Stimulated activated CD4-positive, alpha-beta T cell treated with anti-CD3 and anti-CD28 coated beads, Interleukin-15, amount 100 ng/mL, for 48 hours (primary cell): ENCODE results near the gene CCDC3.
"Not testable (repeated sequence)": the region's sequence is repeated elsewhere in the genome, so short reads cannot be mapped to it uniquely, and the experiment has no call there.

Source experiments
- DNase-seq, 2 donors: peaks; one replicate each; pipeline ENCODE4 v3.0.0-alpha.2; 2020; ENCODE audit warnings: low read depth in 2 of 2

The CCDC3 gene

GRCh38 chr10:13001041-13001886, at the start of gene CCDC3:
Gene CCDC3, minus strand, starts transcription at chr10:13001713. Its CDS starts 143 bp downstream, at chr10:13001570.
- no peak for DNase-seq

GRCh38 chr10:13051126-13051694, 49.7 kb upstream of the CCDC3 start:
- DNase-seq: no peak

- DNase-seq: no peak
These were observed 48.4 kb upstream of the CCDC3 start for GRCh38 chr10:13049774-13050420.

- DNase-seq: no peak
These were observed 47.2 kb upstream of the CCDC3 start for GRCh38 chr10:13048762-13049161.

GRCh38 chr10:13047529-13048206, 46.2 kb upstream of the CCDC3 start:
- DNase-seq: no peak

- DNase-seq: no peak
These were observed 45.5 kb upstream of the CCDC3 start for GRCh38 chr10:13046851-13047528.

GRCh38 chr10:13043520-13043919, 42.0 kb upstream of the CCDC3 start:
- DNase-seq: no peak

- DNase-seq: no peak
These were observed 38.2 kb upstream of the CCDC3 start for GRCh38 chr10:13039761-13040160.

- DNase-seq: no peak
These were observed 36.9 kb upstream of the CCDC3 start for GRCh38 chr10:13038391-13038790.

- DNase-seq: no peak
These were observed 36.3 kb upstream of the CCDC3 start for GRCh38 chr10:13037832-13038231.

GRCh38 chr10:13036841-13037240, 35.3 kb upstream of the CCDC3 start:
- DNase-seq: no peak

- DNase-seq: not testable (repeated sequence)
These were observed 34.2 kb upstream of the CCDC3 start for GRCh38 chr10:13035731-13036130.

- DNase-seq: no peak
These were observed 25.4 kb upstream of the CCDC3 start for GRCh38 chr10:13026873-13027272.

- DNase-seq: no peak
These were observed 22.2 kb upstream of the CCDC3 start for GRCh38 chr10:13023754-13024153.

- DNase-seq: no peak
These were observed 17.8 kb upstream of the CCDC3 start for GRCh38 chr10:13019280-13019679.

GRCh38 chr10:13018171-13018570, 16.7 kb upstream of the CCDC3 start:
- DNase-seq: no peak

- DNase-seq: no peak
These were observed 15.4 kb upstream of the CCDC3 start for GRCh38 chr10:13016886-13017285.

GRCh38 chr10:13016426-13016825, 14.9 kb upstream of the CCDC3 start:
- DNase-seq: no peak

GRCh38 chr10:13006037-13006436, 4.5 kb upstream of the CCDC3 start:
- no peak for DNase-seq

- no peak for DNase-seq
These were observed 2.2 kb upstream of the CCDC3 start for GRCh38 chr10:13003759-13004158.

- no peak for DNase-seq
These were observed 1.5 kb upstream of the CCDC3 start for GRCh38 chr10:13003004-13003403.

GRCh38 chr10:13001887-13002212, 337 bp upstream of the CCDC3 start:
- no peak for DNase-seq
